Activated CD4-positive, CD25-positive, alpha-beta regulatory T cell (primary cell): ENCODE measurements around the gene TELO2.

Experiments
- DNase-seq, 4 experiments: peaks; one replicate each; lab custom pipeline; 2025; lab: John Stamatoyannopoulos, UW

Gene TELO2

DNA sequence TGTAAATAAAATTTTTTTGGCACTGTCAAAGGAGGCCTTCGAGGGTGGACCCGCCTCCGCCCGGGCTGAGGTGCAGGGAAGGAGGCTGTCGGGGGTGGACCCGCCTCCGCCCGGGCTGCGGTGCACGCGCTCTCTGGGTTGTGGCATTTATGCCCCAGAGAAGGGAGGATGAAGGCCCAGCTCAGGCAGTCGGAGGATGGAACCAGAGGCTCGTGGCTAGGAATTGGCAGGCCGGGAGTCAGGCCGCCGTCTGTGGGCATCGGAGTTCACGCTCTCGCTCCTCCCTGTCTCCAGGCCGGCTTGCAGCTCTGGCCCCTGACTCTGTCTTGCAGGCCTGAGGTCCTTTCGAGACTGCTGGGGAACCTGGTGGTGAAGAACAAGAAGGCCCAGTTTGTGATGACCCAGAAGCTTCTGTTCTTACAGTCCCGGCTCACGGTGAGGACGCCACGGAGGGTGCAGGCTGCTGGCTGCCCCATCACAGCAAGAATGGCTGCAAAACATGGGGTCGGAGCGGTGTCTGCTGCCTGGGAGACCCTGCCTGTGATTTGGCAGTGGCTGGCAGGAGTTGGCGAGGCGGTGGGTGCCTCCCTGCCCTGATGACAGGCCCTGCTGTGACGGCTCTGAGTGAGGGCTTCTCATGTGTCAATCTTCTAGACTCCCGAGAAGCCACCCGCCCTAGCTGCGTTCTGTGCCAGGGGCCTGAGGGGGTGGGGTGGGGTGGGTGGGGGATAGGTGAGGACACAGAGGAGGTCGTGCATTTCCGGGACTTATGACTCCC lies 5.9 kb downstream of the TELO2 start:
- no peak for DNase-seq

DNA sequence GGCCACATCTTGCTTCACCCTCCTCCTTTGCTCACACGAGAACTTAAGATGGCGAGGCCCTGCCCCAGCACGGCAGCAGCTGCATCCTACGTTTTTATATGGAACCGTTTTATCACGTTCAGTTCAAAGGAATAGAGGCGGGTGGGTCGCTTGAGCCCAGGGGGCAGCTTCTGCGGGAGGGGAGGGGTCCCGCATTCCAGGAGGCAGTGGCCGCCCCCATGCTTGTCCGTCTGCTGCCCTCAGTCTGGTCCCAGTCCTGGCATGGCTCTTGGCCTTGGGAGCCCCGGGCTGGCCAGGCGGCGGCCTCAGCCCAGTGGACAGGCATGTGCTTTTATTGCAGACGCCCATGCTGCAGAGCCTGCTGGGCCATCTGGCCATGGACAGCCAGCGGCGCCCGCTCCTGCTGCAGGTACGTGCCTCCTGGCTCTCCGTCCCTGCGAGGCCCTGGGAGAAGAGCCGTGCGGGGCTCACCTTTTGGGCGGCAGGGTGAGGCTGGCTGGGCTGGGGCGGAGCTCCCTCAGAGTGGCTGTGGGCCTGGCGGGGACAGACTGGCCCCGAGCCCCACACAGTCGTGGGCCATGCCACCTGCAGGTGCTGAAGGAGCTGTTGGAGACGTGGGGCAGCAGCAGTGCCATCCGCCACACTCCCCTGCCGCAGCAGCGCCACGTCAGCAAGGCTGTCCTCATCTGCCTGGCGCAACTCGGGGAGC lies 6.8 kb downstream of the TELO2 start:
- DNase-seq, result no peak

DNA sequence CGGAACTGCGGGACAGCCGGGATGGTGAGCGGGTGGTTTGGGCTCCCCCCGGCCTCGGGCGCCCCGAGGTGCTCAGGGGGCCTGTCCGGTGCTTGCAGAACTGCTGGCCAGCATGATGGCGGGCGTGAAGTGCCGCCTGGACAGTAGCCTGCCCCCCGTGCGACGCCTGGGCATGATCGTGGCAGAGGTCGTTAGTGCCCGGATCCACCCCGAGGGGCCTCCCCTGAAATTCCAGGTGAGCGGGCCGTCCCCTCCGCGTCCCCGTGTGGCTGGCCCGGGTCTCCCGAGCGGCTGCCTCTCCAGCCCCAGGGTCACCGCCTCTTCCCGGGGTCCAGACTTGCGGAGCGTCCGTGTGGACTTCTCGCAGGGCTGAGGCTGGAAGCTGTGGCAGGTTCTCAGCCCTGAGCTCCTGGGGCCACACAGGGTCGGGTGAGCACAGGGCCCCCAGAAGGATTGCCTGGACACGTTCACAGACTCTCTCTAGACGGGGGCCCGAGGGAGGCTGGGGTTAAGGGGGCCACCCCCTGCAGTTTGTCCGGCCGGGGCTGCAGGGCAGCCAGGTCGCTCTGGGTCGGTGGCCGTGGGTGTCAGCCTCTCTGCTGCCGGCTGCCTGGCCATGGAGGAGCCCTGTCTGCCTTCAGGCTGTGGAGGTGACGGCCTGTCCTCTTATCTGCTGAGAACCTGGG lies 7.4 kb downstream of the TELO2 start:
- DNase-seq, result no peak

DNA sequence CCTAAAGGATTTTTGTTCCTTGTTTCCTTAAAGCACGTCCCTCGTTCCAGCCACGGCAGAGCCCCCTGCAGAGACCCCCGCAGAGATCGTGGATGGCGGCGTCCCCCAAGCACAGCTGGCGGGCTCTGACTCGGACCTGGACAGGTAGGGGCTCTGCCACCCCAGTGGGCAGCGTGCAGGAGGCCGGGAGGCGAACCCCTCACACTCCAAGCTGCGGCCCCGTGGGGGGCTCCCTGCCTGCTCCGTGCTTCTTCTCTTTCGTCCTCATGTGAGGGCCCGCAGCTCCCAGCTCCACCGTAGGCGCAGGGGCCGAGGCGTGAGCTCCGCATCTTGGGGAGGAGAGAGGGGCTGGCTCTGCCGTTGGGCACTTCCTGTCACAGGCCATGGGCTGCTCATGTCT lies 8.5 kb downstream of the TELO2 start:
- no peak for DNase-seq

DNA sequence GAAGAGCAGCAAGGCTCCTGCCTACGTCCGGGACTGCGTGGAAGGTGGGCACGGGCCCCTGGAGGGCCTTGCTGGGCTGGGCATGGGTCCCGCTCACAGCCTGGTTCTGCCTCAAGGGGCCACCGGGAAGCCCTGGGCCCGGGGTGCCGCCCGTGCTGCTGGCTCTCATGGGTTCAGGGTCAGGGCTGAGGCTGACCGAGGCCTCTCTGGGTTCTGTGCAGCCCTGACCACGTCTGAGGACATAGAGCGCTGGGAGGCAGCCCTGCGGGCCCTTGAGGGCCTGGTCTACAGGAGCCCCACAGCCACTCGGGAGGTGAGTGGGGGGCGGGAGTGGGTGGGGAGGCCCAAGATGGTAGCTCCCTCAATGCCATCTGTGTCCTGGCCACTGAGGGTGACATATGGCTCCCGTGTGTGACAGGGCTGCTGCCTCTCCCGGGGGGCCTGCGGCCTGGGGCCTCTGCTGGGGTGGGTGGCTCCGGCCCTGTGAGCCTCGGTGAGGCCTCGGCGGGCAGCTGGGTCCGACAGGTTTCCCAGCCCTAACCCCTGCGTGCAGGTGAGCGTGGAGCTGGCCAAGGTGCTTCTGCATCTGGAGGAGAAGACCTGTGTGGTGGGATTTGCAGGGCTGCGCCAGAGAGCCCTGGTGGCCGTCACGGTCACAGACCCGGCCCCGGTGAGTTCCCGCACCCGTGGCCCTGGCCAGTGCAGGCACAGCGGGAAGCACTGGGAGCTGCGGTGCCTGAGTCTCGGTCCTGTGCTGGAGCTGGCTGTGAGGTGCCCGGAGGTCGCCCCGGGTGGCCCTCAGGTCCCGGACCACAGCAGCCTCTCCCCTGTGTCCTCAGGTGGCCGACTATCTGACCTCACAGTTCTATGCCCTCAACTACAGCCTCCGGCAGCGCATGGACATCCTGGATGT lies 9.2 kb downstream of the TELO2 start:
- DNase-seq, result no peak

DNA sequence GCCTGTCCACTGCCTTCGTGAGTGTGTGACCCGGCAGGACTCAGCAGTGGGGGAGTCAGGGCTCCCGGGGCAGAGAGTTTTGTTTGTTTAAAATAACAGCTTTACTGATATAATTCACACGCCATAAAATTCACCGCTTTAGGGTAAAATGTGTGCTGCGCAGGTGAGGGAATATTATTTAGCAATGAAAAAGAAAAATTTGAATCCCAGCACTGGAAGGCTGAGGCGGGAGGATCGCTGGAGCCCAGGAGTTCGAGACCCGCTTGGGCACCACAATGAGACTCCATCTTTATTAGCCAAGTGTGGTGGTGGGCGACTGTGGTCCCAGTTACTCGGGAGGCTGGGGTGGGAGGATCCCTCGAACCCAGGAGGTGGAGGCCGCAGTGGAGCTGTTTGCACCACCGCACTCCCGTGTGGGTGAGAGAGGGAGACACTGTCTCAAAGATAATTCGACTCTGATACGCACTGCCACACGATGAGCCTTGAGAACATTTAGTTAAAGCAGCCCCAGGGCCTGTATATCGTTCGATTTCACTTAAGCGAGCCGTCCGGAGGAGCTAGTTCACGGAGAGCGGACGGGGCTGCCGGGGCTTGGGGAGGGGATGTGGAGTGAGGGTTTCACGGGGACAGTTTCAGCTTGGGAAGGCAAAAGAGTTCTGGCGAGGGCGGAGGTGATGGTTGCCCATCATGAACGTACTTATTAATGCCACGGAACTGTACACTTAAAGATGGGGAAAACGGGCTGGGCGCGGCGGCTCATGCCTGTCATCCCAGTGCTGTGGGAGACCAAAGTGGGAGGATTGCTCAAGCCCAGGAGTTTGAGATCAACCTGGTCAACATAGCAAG lies 10.2 kb downstream of the TELO2 start:
- DNase-seq, result no peak

DNA sequence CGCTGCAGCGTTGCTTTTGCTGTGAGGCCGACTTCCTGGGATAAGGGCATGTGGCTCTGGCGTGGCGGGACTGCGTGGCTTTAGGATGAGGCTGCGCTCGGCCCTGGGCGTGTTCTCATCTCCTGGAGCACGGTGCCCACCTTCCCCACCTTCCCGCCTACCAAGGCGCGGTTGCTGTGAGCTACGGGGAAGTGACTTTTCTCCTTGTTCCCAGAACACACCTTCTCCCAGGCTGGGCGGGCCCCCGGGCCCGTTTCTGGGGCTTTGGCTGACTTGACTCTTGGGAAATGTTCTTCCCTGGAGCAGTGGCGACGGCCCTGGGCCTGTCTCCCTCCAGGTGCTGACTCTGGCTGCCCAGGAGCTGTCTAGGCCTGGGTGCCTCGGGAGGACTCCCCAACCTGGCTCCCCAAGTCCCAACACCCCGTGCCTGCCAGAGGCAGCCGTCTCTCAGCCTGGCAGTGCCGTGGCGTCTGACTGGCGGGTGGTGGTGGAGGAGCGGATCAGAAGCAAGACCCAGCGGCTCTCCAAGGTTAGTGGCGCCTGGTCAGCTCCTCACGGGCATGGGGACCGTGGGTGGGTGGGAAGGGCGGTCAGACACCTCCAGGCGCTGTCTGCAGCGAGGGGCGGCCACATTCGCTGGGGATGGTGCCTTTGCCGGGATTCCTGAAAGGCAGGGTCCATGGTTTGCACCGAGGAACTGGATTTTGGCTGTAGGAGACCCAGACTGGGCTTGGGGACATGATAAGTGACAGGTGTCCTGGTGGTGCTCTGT lies 12.1 kb downstream of the TELO2 start:
- no peak for DNase-seq

DNA sequence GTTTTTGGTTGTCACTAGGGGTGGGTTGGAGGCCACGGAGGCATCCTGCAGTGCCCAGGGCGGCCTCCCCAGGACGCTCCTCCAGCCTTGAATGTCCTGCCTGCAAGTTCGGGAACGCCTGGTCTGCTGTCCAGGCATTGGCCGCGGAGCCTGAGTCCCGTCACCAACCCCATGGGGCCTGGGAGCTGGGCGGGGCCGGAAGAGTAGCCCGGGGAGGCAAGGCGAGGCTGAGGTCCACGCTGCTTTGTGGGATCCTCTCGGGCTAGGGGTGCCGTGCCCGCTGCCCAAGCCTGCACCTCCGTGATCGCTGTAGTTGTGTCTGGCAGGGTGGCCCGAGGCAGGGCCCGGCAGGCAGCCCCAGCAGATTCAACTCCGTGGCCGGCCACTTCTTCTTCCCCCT lies 12.8 kb downstream of the TELO2 start:
- DNase-seq, result no peak

DNA sequence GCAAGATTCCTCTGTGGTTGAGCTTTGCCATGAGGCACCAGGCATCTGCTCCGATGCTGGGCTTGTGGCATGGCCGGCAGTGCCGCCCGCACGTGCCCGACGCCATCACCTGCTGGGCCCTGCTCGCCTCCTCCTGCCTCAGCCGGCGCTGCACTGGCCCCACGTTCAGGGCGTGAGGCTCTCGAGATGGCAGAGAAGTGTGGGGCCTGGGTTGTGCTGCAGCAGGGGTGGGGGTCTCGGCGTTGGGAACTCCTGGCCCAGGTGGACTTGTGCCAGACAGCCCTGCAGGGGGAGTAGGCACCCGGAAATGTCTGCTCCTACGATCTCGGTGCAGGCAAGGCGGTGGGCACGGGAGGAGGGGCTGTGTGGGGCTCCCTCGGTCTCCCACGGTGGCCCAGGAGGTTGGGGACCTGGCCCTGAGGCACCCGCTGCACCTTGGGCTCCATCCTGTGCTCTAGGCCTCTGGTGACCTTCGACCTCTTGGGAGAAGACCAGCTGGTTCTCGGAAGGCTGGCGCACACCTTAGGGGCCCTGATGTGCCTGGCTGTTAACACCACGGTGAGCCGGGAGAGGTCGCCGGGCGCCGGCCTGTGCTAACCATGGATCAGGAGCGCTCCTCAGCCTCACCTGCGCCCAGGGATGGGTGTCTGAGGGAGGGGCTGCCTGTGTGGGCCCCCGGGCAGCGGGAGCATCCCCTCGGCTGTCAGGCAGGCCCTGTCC lies 13.5 kb downstream of the TELO2 start:
- DNase-seq, result no peak

DNA sequence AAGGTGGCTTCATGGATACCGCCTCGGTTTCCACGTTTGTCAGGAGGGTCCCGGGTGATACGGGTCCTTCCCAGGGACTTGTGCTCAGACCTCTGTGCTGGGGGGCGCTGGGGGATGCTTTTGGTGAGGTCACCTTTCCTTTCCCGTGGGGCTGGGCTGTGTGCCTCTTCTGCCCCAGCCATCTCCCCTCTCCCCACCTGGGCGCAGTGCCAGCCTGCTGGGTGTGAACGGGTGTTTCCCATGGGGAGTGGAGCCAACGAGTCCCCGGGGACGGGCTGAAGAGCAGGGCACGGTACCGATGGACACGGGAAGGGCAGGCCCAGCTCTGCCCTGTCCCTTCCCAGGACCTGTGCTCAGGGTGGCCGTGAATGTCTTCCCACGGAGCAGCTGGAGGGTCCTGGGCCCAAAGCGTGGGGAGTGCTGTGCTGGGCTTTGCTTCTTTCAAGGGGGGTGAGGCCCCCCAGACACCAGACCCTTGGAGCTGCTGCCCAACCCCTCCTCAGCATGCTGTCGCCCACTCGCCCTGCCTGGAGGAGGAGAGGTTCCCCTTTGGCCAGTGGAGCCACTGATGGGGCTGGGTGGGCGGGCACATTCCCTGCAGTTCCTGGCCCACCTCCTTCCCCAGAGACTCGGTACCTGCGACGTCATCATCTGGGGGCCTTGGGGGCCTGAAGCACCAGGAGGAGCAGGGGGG lies 15.5 kb downstream of the TELO2 start:
- no peak for DNase-seq

DNA sequence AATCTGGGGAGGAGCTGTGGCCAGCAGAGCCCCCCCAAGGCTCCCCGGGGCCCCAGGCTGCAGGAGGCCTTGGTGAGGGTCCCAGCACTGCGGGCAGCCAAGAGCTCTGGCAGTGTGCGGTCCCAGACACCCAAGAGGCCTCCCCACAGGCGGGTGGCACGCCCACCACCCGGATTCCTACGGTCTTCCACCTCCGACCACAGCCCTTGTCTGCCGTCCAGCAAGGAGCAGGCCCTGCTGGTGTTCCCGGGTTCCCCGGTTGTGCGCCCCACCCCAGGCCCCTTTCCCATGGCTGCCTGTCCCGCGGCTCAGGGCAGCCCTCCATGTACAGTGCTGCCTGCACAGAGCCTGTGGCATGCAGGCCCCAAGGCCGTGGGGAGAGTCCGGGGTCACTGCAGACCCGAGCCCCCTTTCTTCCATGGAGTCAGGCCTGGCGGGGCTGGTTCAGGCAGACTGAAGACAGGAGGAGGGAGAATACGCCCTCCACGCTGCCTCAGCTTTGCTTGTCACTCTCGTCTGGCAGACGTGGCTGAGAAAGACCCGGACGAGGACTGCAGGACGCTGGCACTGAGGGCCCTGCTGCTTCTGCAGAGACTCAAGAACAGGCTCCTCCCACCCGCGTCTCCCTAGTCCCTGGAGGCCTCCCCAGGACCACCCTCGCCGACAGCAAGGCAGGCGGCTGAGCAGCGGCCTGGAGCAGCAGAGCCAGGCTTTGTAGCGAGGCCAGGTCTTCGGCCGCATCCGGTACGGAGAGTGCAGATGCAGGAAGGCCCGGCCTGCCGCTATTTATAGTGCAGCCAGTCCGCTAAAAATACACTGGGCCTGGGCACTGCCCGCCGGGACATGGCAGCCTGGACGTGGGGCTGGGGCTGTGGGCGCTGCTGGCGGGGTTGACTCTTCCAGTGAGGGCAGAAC lies 16.4 kb downstream of the TELO2 start:
- DNase-seq, result no peak

DNA sequence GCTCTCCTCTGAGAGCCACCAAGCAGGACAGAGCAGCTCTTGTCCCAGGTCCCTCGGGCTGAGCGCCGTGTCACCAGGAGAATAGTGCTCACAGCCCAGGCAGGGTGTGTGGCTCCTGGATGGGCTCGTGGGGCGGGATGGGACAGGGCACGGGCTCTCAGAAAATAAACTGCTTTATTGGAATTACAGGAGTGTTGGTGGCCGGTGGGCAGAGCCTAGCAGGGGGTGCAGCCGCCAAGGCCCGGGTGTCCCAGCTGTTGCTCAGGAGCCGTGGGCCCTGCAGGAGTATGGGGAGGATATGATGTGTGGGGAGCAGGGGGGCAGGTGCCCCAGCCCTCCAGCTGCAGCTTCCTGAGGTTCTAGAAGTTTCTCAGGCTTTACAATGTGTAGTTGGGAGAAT lies 17.1 kb downstream of the TELO2 start:
- DNase-seq, result no peak

DNA sequence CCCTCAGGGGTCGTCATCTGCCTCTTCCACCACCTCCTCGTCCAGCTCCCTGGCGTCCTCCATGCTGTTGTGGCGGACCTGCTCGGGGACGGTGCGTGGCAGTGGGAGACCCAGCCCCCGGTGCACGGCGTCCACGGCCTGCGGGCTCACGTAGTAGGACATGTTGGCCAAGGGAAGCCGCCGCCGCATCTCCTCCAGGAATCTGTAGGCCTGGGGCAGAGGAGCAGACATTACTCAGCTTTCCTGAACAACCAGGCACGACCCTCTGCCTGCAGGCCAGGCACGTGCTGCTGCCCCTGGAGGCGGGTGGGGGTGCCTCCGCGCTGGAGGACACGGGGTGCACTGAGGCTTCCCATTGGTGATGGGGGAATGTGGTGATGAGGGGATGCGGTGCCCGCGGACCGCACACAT lies 17.8 kb downstream of the TELO2 start:
- DNase-seq, result no peak

DNA sequence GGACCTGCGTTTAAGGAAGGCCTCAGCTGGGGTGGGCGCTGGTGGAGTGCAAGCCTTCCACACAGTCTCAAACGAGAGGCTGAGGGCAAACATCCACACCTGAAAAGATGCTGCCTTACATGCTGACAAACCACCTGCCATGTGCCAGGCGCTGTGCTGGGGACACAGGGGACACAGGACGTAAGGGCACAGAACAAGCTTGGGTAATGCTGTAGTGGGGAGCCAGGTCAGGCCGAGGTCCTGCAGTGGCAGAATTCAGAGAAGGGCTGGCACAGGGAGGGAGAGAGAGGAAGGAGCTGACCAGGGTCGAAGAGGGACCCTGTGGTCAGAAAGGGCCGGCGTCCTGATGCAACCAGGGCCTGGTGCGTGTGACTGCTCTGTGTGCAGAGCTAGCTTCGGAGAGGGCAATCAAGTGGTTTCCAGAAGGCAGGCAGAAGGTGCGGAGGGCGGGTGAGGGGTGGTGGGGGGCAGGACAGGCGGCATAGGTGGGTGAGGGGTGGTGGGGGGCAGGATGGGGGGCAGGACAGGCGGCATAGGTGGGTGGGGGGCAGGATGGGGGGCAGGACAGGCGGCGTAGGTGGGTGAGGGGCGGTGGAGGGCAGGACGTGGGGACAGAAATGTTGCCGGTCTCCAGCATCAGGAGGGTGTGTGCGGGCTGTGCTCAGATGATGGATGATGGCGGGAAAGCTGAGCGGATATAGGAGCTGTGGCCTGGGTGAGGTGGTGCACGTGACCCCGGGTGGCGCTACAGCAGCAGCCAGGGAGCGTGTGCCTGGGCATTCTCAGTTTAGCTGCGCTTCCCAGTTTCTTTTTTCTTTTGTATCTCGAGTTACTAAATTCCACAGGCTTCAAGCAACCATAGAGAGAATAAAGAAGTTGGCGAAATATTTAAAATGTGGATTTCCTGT lies 18.8 kb downstream of the TELO2 start:
- DNase-seq, result no peak

DNA sequence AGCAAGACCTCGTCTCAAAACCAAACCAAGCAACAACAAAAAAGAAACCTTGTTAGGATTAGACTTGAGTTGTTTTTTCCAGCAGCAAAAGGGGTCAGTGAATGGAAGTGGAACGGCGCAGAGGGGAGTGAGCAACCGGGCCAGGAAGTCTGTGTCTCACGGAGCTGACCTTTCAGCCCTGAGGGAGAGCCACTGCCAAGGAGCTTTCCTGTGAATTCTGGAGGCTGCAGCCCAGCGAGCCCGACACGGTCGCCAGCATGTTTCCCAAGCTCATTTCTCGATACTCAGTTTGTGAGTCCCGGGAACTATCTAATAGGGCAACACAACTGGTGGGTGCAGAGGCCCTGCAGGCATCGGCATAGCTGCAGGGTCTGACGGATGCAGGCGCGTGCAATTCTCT lies 19.6 kb downstream of the TELO2 start:
- DNase-seq, result no peak

DNA sequence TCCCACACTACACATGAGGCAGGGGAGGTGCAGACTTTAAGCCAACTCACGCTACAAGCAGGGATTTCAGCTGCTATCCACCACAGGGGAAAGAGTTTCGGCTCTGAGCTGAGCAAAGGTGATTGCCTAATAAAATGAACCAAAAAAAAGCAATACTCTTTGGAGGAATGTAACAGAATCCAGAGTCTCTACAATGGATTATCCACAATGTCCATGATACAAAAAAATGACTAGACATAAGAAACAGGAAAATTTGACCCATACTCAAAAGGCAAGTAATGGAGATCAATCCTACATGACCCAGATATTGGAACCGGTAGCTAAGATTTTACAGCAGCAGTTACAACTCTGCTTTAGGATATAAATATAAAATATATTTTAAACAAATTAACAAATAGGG lies 21.3 kb downstream of the TELO2 start:
- no peak for DNase-seq

DNA sequence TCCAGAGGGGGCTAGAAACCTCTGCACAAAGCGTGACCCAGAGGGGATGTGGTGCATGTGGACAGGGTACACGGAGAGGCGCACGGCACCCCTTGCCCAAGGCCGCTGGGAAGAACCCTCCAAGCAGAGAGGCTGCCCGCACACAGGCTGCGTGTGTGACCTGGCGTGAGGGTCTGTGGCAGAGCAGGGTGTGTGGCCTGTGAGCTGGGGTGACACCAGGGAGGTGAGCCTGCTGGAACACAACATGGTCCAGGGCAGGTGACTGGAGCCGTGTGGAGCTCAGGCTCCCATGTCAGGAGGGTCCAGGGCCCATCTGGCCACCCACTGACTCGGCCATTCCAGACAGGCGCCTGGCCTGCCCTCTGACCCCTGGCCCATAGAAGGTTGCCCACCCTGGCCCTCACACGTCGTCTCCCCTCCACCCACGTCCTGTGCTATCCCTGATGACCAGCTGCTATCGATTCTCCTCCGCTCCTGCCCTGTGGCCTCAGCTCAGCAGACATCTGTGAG lies 25.5 kb downstream of the TELO2 start:
- DNase-seq, result no peak
